ENCODE results near the gene FYCO1. TPM values are rescaled to one million over a fixed set of nuclear protein-coding genes. Genes with fewer than 3 reads are reported as not detected.

Gene FYCO1
- total and polyA plus RNA-seq, 10 donors, result 5.2 to 40.1 (median 30.5) TPM

- H3K27ac ChIP-seq, result no peak overlapping the region
Measured at GRCh38 chr3:45880725-45881077, 114.9 kb downstream of the FYCO1 start.

GRCh38 chr3:45878124-45878523 is 117.5 kb downstream of the FYCO1 start:
- Histone ChIP-seq H3K4me1 (peaks cover 0 to 21% (median 5%) of the 10 kb centered on the region in 6 donors), H3K27ac (no peak overlapping the region), H3K27me3 (replicated peaks in 1 of 7) (no peaks in the 10 kb centered on the region), H3K9me3 (no peaks in the 10 kb centered on the region), H3K36me3 (no peaks in the 10 kb centered on the region), H3K4me3 (no peak overlapping the region)
- intact Hi-C loops (cut with DNase I; ENCODE audit: low total_unique reads), result no loop called here
- DNase-seq, result no peak
- WGBS, 5 donors, result 78 to 88% (median 84%) methylated on average over 2 of the region's 2 CpGs
- no peak for TF ChIP-seq CTCF (IDR thresholded peaks at IDR 0.05 in 8 of 11, conservative IDR thresholded peaks at IDR 0.05 in 3 of 11)
- TF ChIP-seq POLR2A (IDR thresholded peaks at IDR 0.05), result no peak
- no peak for TF ChIP-seq POLR2AphosphoS5 (IDR thresholded peaks at IDR 0.05)

More at GRCh38 chr3:45880725-45881077, 114.9 kb downstream of the FYCO1 start:
- no peak for DNase-seq
- no peaks in the 10 kb centered on the region for H3K9me3 ChIP-seq
- 77 to 84% (median 81%) methylated on average over 3 of the region's 3 CpGs for WGBS, 5 donors
- H3K36me3 ChIP-seq, result no peaks in the 10 kb centered on the region
- peaks cover 0 to 21% (median 5%) of the 10 kb centered on the region in 6 donors for H3K4me1 ChIP-seq
- intact Hi-C loops (cut with DNase I; ENCODE audit: low total_unique reads), result no loop called here
- TF ChIP-seq POLR2A (IDR thresholded peaks at IDR 0.05) (no peak), POLR2AphosphoS5 (IDR thresholded peaks at IDR 0.05) (no peak), CTCF (IDR thresholded peaks at IDR 0.05 in 8 of 11, conservative IDR thresholded peaks at IDR 0.05 in 3 of 11) (no peak)
- no peaks in the 10 kb centered on the region for H3K27me3 ChIP-seq (replicated peaks in 1 of 7)
- no peak overlapping the region for H3K4me3 ChIP-seq

- no peak for DNase-seq
- 72 to 83% (median 78%) methylated on average over 5 of the region's 5 CpGs for WGBS, 5 donors
- Histone ChIP-seq H3K4me1 (peaks cover 0 to 28% (median 9%) of the 10 kb centered on the region in 6 donors), H3K27me3 (replicated peaks in 1 of 7) (no peaks in the 10 kb centered on the region), H3K36me3 (no peaks in the 10 kb centered on the region), H3K9me3 (no peaks in the 10 kb centered on the region), H3K27ac (no peak overlapping the region), H3K4me3 (no peak overlapping the region)
- intact Hi-C loops (cut with DNase I; ENCODE audit: low total_unique reads), result no loop called here
- TF ChIP-seq POLR2A (IDR thresholded peaks at IDR 0.05) (no peak), POLR2AphosphoS5 (IDR thresholded peaks at IDR 0.05) (no peak), CTCF (IDR thresholded peaks at IDR 0.05 in 8 of 11, conservative IDR thresholded peaks at IDR 0.05 in 3 of 11) (no peak)
Measured at GRCh38 chr3:45874677-45875346, 120.8 kb downstream of the FYCO1 start.

GRCh38 chr3:45873638-45874037 is 122.0 kb downstream of the FYCO1 start:
- no peaks in the 10 kb centered on the region for H3K36me3 ChIP-seq
- no peak for DNase-seq
- 87 to 93% (median 89%) methylated on average over 4 of the region's 4 CpGs for WGBS, 5 donors
- H3K9me3 ChIP-seq, result no peaks in the 10 kb centered on the region
- TF ChIP-seq CTCF (IDR thresholded peaks at IDR 0.05 in 8 of 11, conservative IDR thresholded peaks at IDR 0.05 in 3 of 11) (no peak), POLR2AphosphoS5 (IDR thresholded peaks at IDR 0.05) (no peak), POLR2A (IDR thresholded peaks at IDR 0.05) (no peak)
- H3K27me3 ChIP-seq (replicated peaks in 1 of 7), result no peaks in the 10 kb centered on the region
- intact Hi-C loops (cut with DNase I; ENCODE audit: low total_unique reads), result no loop called here
- H3K27ac ChIP-seq, result no peak overlapping the region
- peaks cover 0 to 35% (median 11%) of the 10 kb centered on the region in 6 donors for H3K4me1 ChIP-seq
- no peak overlapping the region for H3K4me3 ChIP-seq
